H1 (cell line): Measurements from ENCODE around the gene VAPA. TPM values are rescaled to one million over a fixed set of nuclear protein-coding genes. Genes with fewer than 3 reads are reported as not detected.

Source experiments
- CTCF ChIA-PET: fragments of 300-600 bp; sonication (Branson Sonifier 250); formaldehyde crosslinking; loops from one replicate; lab custom pipeline; 2021; ENCODE audit not compliant: partially characterized antibody; lab: Charles Lee
- POLR2A ChIA-PET: fragments of 300-600 bp; sonication (Branson Sonifier 250); formaldehyde crosslinking; loops from one replicate; lab custom pipeline; 2021; ENCODE audit warnings: inconsistent platforms; ENCODE audit not compliant: partially characterized antibody; lab: Charles Lee
- DNase-seq, 2 experiments: peaks; one replicate each; pipeline versions ENCODE4 v3.0.0 to v3.0.0-alpha.2; 2010 to 2022; ENCODE audit warnings: low spot score in 2 of 2, low read depth in 1 of 2, mixed read lengths in 1 of 2
- FAIRE-seq: peaks from 2 replicates; lab custom pipeline; 2011; peaks lifted over from hg19 to GRCh38; lab: Jason Lieb, UNC
- H2AFZ ChIP-seq: 2 replicates; pipeline ENCODE4 v1.8.1; 2012; ENCODE audit warnings: low read length, inconsistent platforms
- H2AK5ac ChIP-seq: 2 replicates; pipeline ENCODE4 v1.6.1; 2013; ENCODE audit warnings: low read depth, low read length
- H2BK120ac ChIP-seq: replicated peaks from 2 replicates; pipeline ENCODE3; 2013; ENCODE audit warnings: low read depth, low read length, inconsistent platforms
- H2BK12ac ChIP-seq: 2 replicates; pipeline ENCODE4 v1.6.1; 2013; ENCODE audit warnings: low read depth, low read length
- H2BK15ac ChIP-seq: 2 replicates; pipeline ENCODE4 v1.6.1; 2013; ENCODE audit warnings: low read length
- H2BK20ac ChIP-seq: 2 replicates; pipeline ENCODE4 v1.6.1; 2013; ENCODE audit warnings: low read length
- H2BK5ac ChIP-seq: 2 replicates; pipeline ENCODE4 v1.6.1; 2013; ENCODE audit warnings: low read depth, low read length
- H3K14ac ChIP-seq: 2 replicates; pipeline ENCODE4 v1.6.1; 2013; ENCODE audit warnings: inconsistent platforms; ENCODE audit not compliant: insufficient read length
- H3K18ac ChIP-seq: 2 replicates; pipeline ENCODE4 v1.6.1; 2013; ENCODE audit warnings: low read length; ENCODE audit errors: extremely low read depth
- H3K23ac ChIP-seq: 2 replicates; pipeline ENCODE4 v1.6.1; 2013; ENCODE audit warnings: inconsistent platforms; ENCODE audit not compliant: insufficient read length
- H3K23me2 ChIP-seq: 2 replicates; pipeline ENCODE4 v1.6.1; 2013; ENCODE audit warnings: low read depth, low read length
- H3K27ac ChIP-seq: 2 replicates; pipeline ENCODE4 v1.6.1; 2011; ENCODE audit warnings: low read depth, low read length, inconsistent platforms
- H3K27me3 ChIP-seq, 4 experiments: replicated peaks in 1 of 4; 1 replicate in 1 of 4; 2 replicates in 3 of 4; pipeline versions ENCODE4 v1.6.1 to v1.8.1; 2011 to 2013; ENCODE audit warnings: low read length in 3 of 4, mild to moderate bottlenecking in 3 of 4, inconsistent platforms in 2 of 4, mixed read lengths in 2 of 4, moderate library complexity in 1 of 4; ENCODE audit not compliant: control insufficient read depth in 3 of 4, insufficient read depth in 3 of 4; ENCODE audit errors: extremely low read depth in 1 of 4
- H3K36me3 ChIP-seq, 4 experiments: 2 replicates each; pipeline versions ENCODE4 v1.6.1 to v1.8.1; 2011 to 2013; ENCODE audit warnings: mild to moderate bottlenecking in 4 of 4, low read length in 3 of 4, moderate library complexity in 2 of 4, control low read depth in 1 of 4, inconsistent platforms in 1 of 4; ENCODE audit not compliant: insufficient read depth in 4 of 4, control insufficient read depth in 2 of 4
- H3K4ac ChIP-seq: replicated peaks from 2 replicates; pipeline ENCODE3; 2013; ENCODE audit warnings: low read length, low read depth, mixed read lengths, inconsistent platforms; ENCODE audit not compliant: insufficient read length
- H3K4me1 ChIP-seq, 4 experiments: replicated peaks in 1 of 4; 1 replicate in 1 of 4; 2 replicates in 3 of 4; pipeline versions ENCODE4 v1.6.1 to v1.8.1; 2011 to 2013; ENCODE audit warnings: low read length in 3 of 4, inconsistent platforms in 2 of 4, mixed read lengths in 1 of 4; ENCODE audit not compliant: insufficient read depth in 4 of 4, control insufficient read depth in 3 of 4
- H3K4me2 ChIP-seq, 2 experiments: 2 replicates each; pipeline versions ENCODE4 v1.6.1 to v1.8.1; 2011 to 2013; ENCODE audit warnings: low read depth in 2 of 2, low read length in 2 of 2, control low read depth in 1 of 2, inconsistent platforms in 1 of 2, mild to moderate bottlenecking in 1 of 2; ENCODE audit not compliant: insufficient read depth in 1 of 2
- H3K4me3 ChIP-seq, 4 experiments: fragments of 200-600, 300-600 bp in 1 of 4; sonication (generic), shearing (Covaris generic), sonication (Bioruptor Twin) in 1 of 4; 2 replicates each; pipeline versions ENCODE4 v1.5.1 to v1.8.1; 2011 to 2016; ENCODE audit warnings: low read length in 4 of 4, low read depth in 3 of 4, control low read depth in 2 of 4, inconsistent platforms in 2 of 4, mild to moderate bottlenecking in 2 of 4, mixed read lengths in 1 of 4, moderate library complexity in 1 of 4; ENCODE audit not compliant: insufficient read depth in 2 of 4; ENCODE audit errors: extremely low read depth in 1 of 4
- H3K56ac ChIP-seq: replicated peaks from 2 replicates; pipeline ENCODE3; 2013; ENCODE audit warnings: low read depth, mild to moderate bottlenecking, mixed read lengths, low read length, inconsistent platforms; ENCODE audit not compliant: insufficient read length
- H3K79me1 ChIP-seq: 2 replicates; pipeline ENCODE4 v1.6.1; 2013; ENCODE audit warnings: low read depth, low read length, control low read depth
- H3K79me2 ChIP-seq, 2 experiments: 2 replicates each; pipeline versions ENCODE4 v1.6.1 to v1.8.1; 2012 to 2013; ENCODE audit warnings: low read length in 2 of 2, mild to moderate bottlenecking in 2 of 2, inconsistent platforms in 1 of 2; ENCODE audit not compliant: insufficient read depth in 2 of 2, control insufficient read depth in 1 of 2
- H3K9ac ChIP-seq, 4 experiments: replicated peaks in 1 of 4; 1 replicate in 1 of 4; 2 replicates in 3 of 4; pipeline versions ENCODE4 v1.6.1 to v1.8.1; 2011 to 2013; ENCODE audit warnings: low read depth in 3 of 4, low read length in 3 of 4, control low read depth in 2 of 4, mild to moderate bottlenecking in 2 of 4, moderate library complexity in 2 of 4, inconsistent platforms in 1 of 4; ENCODE audit errors: extremely low read depth in 1 of 4
- H3K9me3 ChIP-seq, 2 experiments: 2 replicates each; pipeline versions ENCODE4 v1.6.1 to v1.8.1; 2012 to 2013; ENCODE audit warnings: mild to moderate bottlenecking in 2 of 2, moderate library complexity in 2 of 2, control low read depth in 1 of 2, inconsistent platforms in 1 of 2, low read depth in 1 of 2, low read length in 1 of 2, mixed read lengths in 1 of 2; ENCODE audit not compliant: insufficient read depth in 2 of 2
- H4K20me1 ChIP-seq, 2 experiments: replicated peaks in 1 of 2; 2 replicates each; pipeline versions ENCODE3 to v1.8.1; 2011 to 2013; ENCODE audit warnings: inconsistent platforms in 2 of 2, low read length in 2 of 2, mild to moderate bottlenecking in 1 of 2; ENCODE audit not compliant: insufficient read depth in 2 of 2, control insufficient read depth in 1 of 2
- H4K5ac ChIP-seq: 2 replicates; pipeline ENCODE4 v1.6.1; 2013; ENCODE audit warnings: low read length, low read depth, mixed read lengths, inconsistent platforms; ENCODE audit not compliant: insufficient read length
- H4K8ac ChIP-seq: 2 replicates; pipeline ENCODE4 v1.8.0; 2013; ENCODE audit warnings: mild to moderate bottlenecking, moderate library complexity, low read length, inconsistent platforms; ENCODE audit not compliant: insufficient read depth; ENCODE audit errors: extremely low read depth
- H4K91ac ChIP-seq: replicated peaks from 2 replicates; pipeline ENCODE3; 2013; ENCODE audit warnings: low read length, mixed read lengths, inconsistent platforms; ENCODE audit not compliant: insufficient read length
- MAFK ChIP-seq: IDR thresholded peaks from 2 replicates; pipeline ENCODE4 v1.6.1; 2012; ENCODE audit warnings: low read depth, mild to moderate bottlenecking, improper control_type of control experiment, low read length
- TAF7 ChIP-seq: optimal IDR thresholded peaks from 2 replicates; pipeline ENCODE3; 2011; ENCODE audit warnings: low read depth, mild to moderate bottlenecking, inconsistent platforms, low read length, moderate library complexity, borderline replicate concordance
- WGBS, 2 experiments: shearing (Covaris generic) in 1 of 2; methylation state at CpG; one replicate each; pipeline versions ENCODE4 v1.1.6 to v1.1.7; 2013 to 2015; ENCODE audit warnings: low lambda C conversion rate in 2 of 2, mixed read lengths in 2 of 2, inconsistent platforms in 1 of 2, low coverage in 1 of 2, missing lambda C conversion rate in 1 of 2; ENCODE audit not compliant: insufficient replicate concordance in 2 of 2, insufficient coverage in 1 of 2, insufficient read length in 1 of 2; ENCODE audit errors: extremely low coverage in 1 of 2, missing lambda C conversion rate in 1 of 2; 5-methylcytosine and 5-hydroxymethylcytosine counted together
- polyA plus RNA-seq, 7 experiments: library from polyadenylated mRNA; depleted of rRNA in 3 of 7; stranded (reverse) in 5 of 7; unstranded in 2 of 7; fragments of >200 nt in 5 of 7; fragments of 200-250 nt in 2 of 7; gene quantifications; 1 replicate in 5 of 7; 2 replicates in 1 of 7; 4 replicates in 1 of 7; pipeline versions ENCODE4 v1.2.1 to v1.2.3, GENCODE V29; 2011 to 2013; ENCODE audit warnings: missing spikeins in 2 of 7, mixed read lengths in 2 of 7
- total RNA-seq: library from RNA; stranded (reverse); fragmentation: NEBNext Ultra II Directional; extraction: Animal tissue kit (Norgen Biotek cat#: 25700); gene quantifications from 2 replicates; pipeline ENCODE4 v1.2.1, GENCODE V29; 2021

Gene VAPA
- total and polyA plus RNA-seq, 2 of the 8 experiments (the other 6 are each of a cell fraction or from before 2014, with no cell fraction given) = 79.7 to 130 TPM

DNA sequence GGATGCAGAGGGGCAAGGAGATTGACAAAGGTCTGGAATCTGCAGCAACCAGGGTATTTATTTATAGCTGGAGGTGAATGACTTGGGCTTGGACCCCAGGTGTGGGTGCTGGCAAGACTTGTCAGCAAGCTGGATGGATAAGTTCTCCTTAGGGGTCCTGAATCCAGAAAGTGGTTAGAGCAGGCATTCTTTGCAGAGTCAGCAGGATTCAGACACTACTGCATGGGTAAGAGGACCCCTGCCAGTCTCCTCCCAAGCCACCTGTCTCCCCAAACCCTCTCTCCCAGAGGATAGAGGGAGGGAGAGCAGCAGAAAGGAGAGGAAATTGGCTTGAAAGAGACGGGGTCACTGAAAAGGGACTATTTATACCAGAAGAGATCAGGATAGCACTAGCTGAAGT lies 89.5 kb downstream of the VAPA start:
- no peak overlapping the region for H3K14ac ChIP-seq
- 90% methylated on average over 1 of the region's 1 CpG; no CpG with 5 or more reads in 1 of the 2 experiments for WGBS, 2 experiments

More for the DNA sequence above, 89.5 kb downstream of the VAPA start:
- H4K20me1 ChIP-seq = peaks cover 0 to 2% of the 10 kb centered on the region in 2 experiments
- H3K9me3 ChIP-seq = no peaks in the 10 kb centered on the region
- no peak overlapping the region for H2AK5ac ChIP-seq
- no peak overlapping the region for H2BK15ac ChIP-seq
- H2BK12ac ChIP-seq = no peak overlapping the region
- no peak overlapping the region for H3K4ac ChIP-seq
- H2BK5ac ChIP-seq = no peak overlapping the region
- no peaks in the 10 kb centered on the region for H3K27me3 ChIP-seq
- no peak for TF ChIP-seq TAF7
- peak; percentile 35; the same call in 1 of the 2 replicates for TF ChIP-seq MAFK
- H3K18ac ChIP-seq = no peak overlapping the region
- H3K4me1 ChIP-seq = no peaks in the 10 kb centered on the region
- ChIA-PET POLR2A (no interaction called here), CTCF (interaction anchor here (0.9 to 1.5 kb wide), 2 partner anchors 248 to 480 kb away, joined by 3 read pairs; no protein-coding TSS in a partner anchor)
- DNase-seq (peak in 1 of 2 experiments; percentile 29), FAIRE-seq (no peak)
- peaks cover 6% of the 10 kb centered on the region; the same call in 1 of the 2 replicates for H3K23me2 ChIP-seq
- H3K27ac ChIP-seq = no peak overlapping the region
- H3K4me3 ChIP-seq = no peak overlapping the region
- H2BK120ac ChIP-seq = no peak overlapping the region
- no peak overlapping the region for H2BK20ac ChIP-seq
- no peak overlapping the region for H2AFZ ChIP-seq
- H3K4me2 ChIP-seq = no peak overlapping the region
- no peak overlapping the region for H4K8ac ChIP-seq
- no peak overlapping the region for H4K5ac ChIP-seq
- no peaks in the 10 kb centered on the region for H3K36me3 ChIP-seq
- H3K9ac ChIP-seq = no peak overlapping the region
- no peak overlapping the region for H3K23ac ChIP-seq
- H3K56ac ChIP-seq = no peak overlapping the region
- no peak overlapping the region for H4K91ac ChIP-seq
- no peaks in the 10 kb centered on the region for H3K79me1 ChIP-seq
- no peaks in the 10 kb centered on the region for H3K79me2 ChIP-seq
